ENCODE measurements around the gene PTPRG. TPM values are rescaled to one million over a fixed set of nuclear protein-coding genes. Genes with fewer than 3 reads are reported as not detected.

Gene PTPRG
- total RNA-seq, 1 experiment from 2014 or later, result 11.7 TPM

DNA sequence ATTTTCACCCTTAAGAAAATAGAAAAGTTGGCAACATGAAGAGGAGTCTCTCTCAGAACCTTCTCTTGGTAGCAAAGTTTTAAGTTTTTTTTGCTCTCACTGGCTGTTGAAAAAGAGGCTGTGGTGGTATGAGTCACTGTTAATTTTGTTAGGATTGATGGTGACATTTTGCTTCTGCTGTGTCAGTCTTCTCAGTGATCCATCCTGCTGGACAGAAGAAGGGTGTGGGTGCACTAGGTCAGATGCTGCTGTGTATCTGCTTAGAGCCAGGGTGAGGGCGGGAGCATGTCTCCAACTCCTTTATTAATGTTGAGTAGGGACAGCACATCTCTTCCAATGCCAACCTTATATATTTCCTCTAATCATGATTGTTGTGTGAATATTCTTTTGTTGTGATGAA lies 442.5 kb downstream of the PTPRG start:
- ChIA-PET POLR2A (ENCODE audit: low non-redundant PET) (no interaction called here), CTCF (no interaction called here)
- no peaks in the 10 kb centered on the region for H3K4me1 ChIP-seq (ENCODE audit: insufficient read depth, low read length, poor library complexity, severe bottlenecking)
- H3K9me3 ChIP-seq (ENCODE audit: low read depth, low read length, poor library complexity, severe bottlenecking), result no peaks in the 10 kb centered on the region
- intact Hi-C loops (cut with micrococcal nuclease; ENCODE audit: unreplicated experiment), result no loop called here
- no peak for TF ChIP-seq EZH2 (IDR thresholded peaks at IDR 0.05; ENCODE audit: borderline replicate concordance, low read depth, low read length, poor library complexity, severe bottlenecking)
- TF ChIP-seq, protein P1, sequence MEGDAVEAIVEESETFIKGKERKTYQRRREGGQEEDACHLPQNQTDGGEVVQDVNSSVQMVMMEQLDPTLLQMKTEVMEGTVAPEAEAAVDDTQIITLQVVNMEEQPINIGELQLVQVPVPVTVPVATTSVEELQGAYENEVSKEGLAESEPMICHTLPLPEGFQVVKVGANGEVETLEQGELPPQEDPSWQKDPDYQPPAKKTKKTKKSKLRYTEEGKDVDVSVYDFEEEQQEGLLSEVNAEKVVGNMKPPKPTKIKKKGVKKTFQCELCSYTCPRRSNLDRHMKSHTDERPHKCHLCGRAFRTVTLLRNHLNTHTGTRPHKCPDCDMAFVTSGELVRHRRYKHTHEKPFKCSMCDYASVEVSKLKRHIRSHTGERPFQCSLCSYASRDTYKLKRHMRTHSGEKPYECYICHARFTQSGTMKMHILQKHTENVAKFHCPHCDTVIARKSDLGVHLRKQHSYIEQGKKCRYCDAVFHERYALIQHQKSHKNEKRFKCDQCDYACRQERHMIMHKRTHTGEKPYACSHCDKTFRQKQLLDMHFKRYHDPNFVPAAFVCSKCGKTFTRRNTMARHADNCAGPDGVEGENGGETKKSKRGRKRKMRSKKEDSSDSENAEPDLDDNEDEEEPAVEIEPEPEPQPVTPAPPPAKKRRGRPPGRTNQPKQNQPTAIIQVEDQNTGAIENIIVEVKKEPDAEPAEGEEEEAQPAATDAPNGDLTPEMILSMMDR (conservative IDR thresholded peaks at IDR 0.05; ENCODE audit: low read depth, low read length), result no peak
- DNase-seq (ENCODE audit: low spot score), result no peak
- H3K36me3 ChIP-seq (ENCODE audit: insufficient read depth, low read length, poor library complexity, severe bottlenecking), result no peaks in the 10 kb centered on the region
- no peaks in the 10 kb centered on the region for H3K27me3 ChIP-seq (replicated peaks; ENCODE audit: insufficient read depth, low read depth, low read length, poor library complexity)
- no peak overlapping the region for H3K4me3 ChIP-seq (ENCODE audit: low read depth, low read length, poor library complexity, severe bottlenecking)
- no peak overlapping the region for H3K27ac ChIP-seq (ENCODE audit: low read depth, low read length, poor library complexity, severe bottlenecking)
- no TSS peak for BruUV-seq (replicated peaks)

DNA sequence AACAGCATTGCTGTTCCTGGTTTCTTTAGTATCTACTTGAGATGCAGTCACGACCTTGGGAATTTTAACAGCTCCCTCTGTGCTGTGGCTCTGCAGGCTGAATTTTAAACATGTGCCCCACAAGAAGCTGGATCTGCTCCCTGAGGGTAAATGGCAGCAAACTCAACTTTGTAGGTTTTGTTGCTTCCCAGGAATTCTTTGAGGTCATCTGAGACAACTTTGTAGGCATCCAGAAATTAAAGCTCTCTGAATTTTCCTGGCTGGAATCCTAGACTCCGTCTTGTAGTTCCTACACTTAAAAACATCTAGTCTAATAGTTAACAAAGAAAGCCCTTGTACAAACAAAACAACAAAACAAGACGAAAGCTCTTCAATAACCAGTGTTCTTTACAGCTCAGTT lies 445.7 kb downstream of the PTPRG start:
- H3K4me3 ChIP-seq (ENCODE audit: low read depth, low read length, poor library complexity, severe bottlenecking), result no peak overlapping the region
- ChIA-PET CTCF (no interaction called here), POLR2A (ENCODE audit: low non-redundant PET) (no interaction called here)
- no peak for TF ChIP-seq EZH2 (IDR thresholded peaks at IDR 0.05; ENCODE audit: borderline replicate concordance, low read depth, low read length, poor library complexity, severe bottlenecking)
- TF ChIP-seq, protein P1 (conservative IDR thresholded peaks at IDR 0.05; ENCODE audit: low read depth, low read length), result no peak
- no peak for DNase-seq (ENCODE audit: low spot score)
- no peaks in the 10 kb centered on the region for H3K4me1 ChIP-seq (ENCODE audit: insufficient read depth, low read length, poor library complexity, severe bottlenecking)
- no peaks in the 10 kb centered on the region for H3K36me3 ChIP-seq (ENCODE audit: insufficient read depth, low read length, poor library complexity, severe bottlenecking)
- no peaks in the 10 kb centered on the region for H3K9me3 ChIP-seq (ENCODE audit: low read depth, low read length, poor library complexity, severe bottlenecking)
- no TSS peak for BruUV-seq (replicated peaks)
- intact Hi-C loops (cut with micrococcal nuclease; ENCODE audit: unreplicated experiment), result no loop called here
- no peaks in the 10 kb centered on the region for H3K27me3 ChIP-seq (replicated peaks; ENCODE audit: insufficient read depth, low read depth, low read length, poor library complexity)
- no peak overlapping the region for H3K27ac ChIP-seq (ENCODE audit: low read depth, low read length, poor library complexity, severe bottlenecking)

DNA sequence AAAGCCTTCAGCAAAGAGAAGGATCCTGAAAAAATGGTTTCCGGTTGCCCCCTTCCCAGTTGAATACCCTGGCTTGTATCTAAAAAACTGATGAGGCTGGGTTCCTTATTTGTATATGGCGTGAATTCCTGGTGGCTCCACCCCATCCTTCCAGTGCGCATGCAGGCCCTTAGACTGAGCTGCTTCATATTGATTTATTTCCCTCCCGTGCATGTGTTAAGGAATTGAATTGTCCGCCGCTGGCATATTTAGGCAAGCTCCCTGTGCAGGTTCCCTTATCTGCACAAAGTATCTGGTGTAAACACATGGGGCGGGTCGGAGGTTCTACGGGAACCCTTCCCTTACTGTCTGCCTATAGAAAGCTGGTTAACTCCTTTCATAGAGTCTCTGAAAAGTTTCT lies 449.6 kb downstream of the PTPRG start:
- ChIA-PET CTCF (no interaction called here), POLR2A (ENCODE audit: low non-redundant PET) (no interaction called here)
- Histone ChIP-seq H3K27me3 (replicated peaks; ENCODE audit: insufficient read depth, low read depth, low read length, poor library complexity) (no peaks in the 10 kb centered on the region), H3K4me1 (ENCODE audit: insufficient read depth, low read length, poor library complexity, severe bottlenecking) (no peaks in the 10 kb centered on the region), H3K4me3 (ENCODE audit: low read depth, low read length, poor library complexity, severe bottlenecking) (no peak overlapping the region), H3K27ac (ENCODE audit: low read depth, low read length, poor library complexity, severe bottlenecking) (no peak overlapping the region), H3K9me3 (ENCODE audit: low read depth, low read length, poor library complexity, severe bottlenecking) (no peaks in the 10 kb centered on the region), H3K36me3 (ENCODE audit: insufficient read depth, low read length, poor library complexity, severe bottlenecking) (no peaks in the 10 kb centered on the region)
- TF ChIP-seq, protein P1 (conservative IDR thresholded peaks at IDR 0.05; ENCODE audit: low read depth, low read length), result no peak
- no peak for TF ChIP-seq EZH2 (IDR thresholded peaks at IDR 0.05; ENCODE audit: borderline replicate concordance, low read depth, low read length, poor library complexity, severe bottlenecking)
- BruUV-seq (replicated peaks), result no TSS peak
- intact Hi-C loops (cut with micrococcal nuclease; ENCODE audit: unreplicated experiment), result no loop called here
- no peak for DNase-seq (ENCODE audit: low spot score)
